GM12892 (cell line): Measurements from ENCODE around the gene ZHX3.

Experiments used
- POLR2A ChIP-seq: IDR thresholded peaks from 2 replicates; pipeline ENCODE4 v1.6.1; 2011; ENCODE audit warnings: low read depth, low read length, control low read depth
- POLR2AphosphoS5 ChIP-seq: IDR thresholded peaks from 2 replicates; pipeline ENCODE4 v1.6.1; 2011; ENCODE audit warnings: low read depth, low read length, control low read depth

GRCh38 chr20:41362748-41363140, 45.2 kb upstream of the ZHX3 start:
- no peak for TF ChIP-seq POLR2A
- TF ChIP-seq POLR2AphosphoS5: no peak
